Prostate gland (tissue), 2 donors: ENCODE results near the gene JPH3. TPM values are rescaled to one million over a fixed set of nuclear protein-coding genes. Genes with fewer than 3 reads are reported as not detected.

Experiments used
- DNase-seq: peaks from one replicate; pipeline ENCODE4 v3.0.0-alpha.2; 2019; ENCODE audit warnings: low spot score
- H3K27ac ChIP-seq, 2 donors: fragments of 200-600 bp; sonication (generic); 2 replicates each; pipeline ENCODE4 v1.5.1; 2017 to 2019
- H3K27me3 ChIP-seq: fragments of 200-600 bp; sonication (generic); replicated peaks from 2 replicates; pipeline ENCODE4 v1.5.1; 2019; ENCODE audit not compliant: insufficient read depth
- H3K36me3 ChIP-seq, 2 donors: fragments of 200-600 bp; sonication (generic); 1 replicate in 1 of 2; 2 replicates in 1 of 2; pipeline versions ENCODE4 v1.5.1 to v1.8.1; 2017 to 2019
- H3K4me1 ChIP-seq: fragments of 200-600 bp; sonication (generic); replicated peaks from 2 replicates; pipeline ENCODE4 v1.5.1; 2019
- H3K4me3 ChIP-seq, 2 donors: fragments of 200-600 bp; sonication (generic); 2 replicates each; pipeline ENCODE4 v1.5.1; 2017 to 2019
- H3K9me3 ChIP-seq: fragments of 200-600 bp; sonication (generic); 2 replicates; pipeline ENCODE4 v1.5.1; 2017
- POLR2A ChIP-seq: fragments of 450-650 bp; IDR thresholded peaks from one replicate; pipeline ENCODE4 v1.6.1; 2016; ENCODE audit warnings: antibody characterized with exemption, mild to moderate bottlenecking
- POLR2AphosphoS5 ChIP-seq: sonication (generic); formaldehyde crosslinking; IDR thresholded peaks from one replicate; pipeline ENCODE4 v1.6.1; 2017; ENCODE audit warnings: antibody characterized with exemption
- WGBS: methylation state at CpG from one replicate; pipeline ENCODE4 v1.1.5; 2018; 5-methylcytosine and 5-hydroxymethylcytosine counted together
- intact Hi-C: fragments of 100-400 bp; cut with DNase I; formaldehyde crosslinking; loops from one replicate; pipeline ENCODE4 v1.14.2; 2022
- total RNA-seq, 2 donors: library from RNA; depleted of rRNA; stranded (reverse); fragments of >200 nt; gene quantifications; one replicate each; pipeline ENCODE4 v1.1.0, GENCODE V29; 2016
- TF ChIP-seq, protein P1 (sequence below), 4 experiments: fragments of 200-600 bp in 2 of 4; fragments of 450-650 bp in 2 of 4; sonication (generic) in 2 of 4; IDR thresholded peaks; 1 replicate in 3 of 4; 2 replicates in 1 of 4; pipeline ENCODE4 v1.5.1; 2016 to 2019; ENCODE audit warnings: antibody characterized with exemption in 4 of 4, mild to moderate bottlenecking in 2 of 4, moderate library complexity in 2 of 4

JPH3 gene
- total RNA-seq, 2 donors from 2014 or later, result 1.0 to 6.1 TPM

DNA sequence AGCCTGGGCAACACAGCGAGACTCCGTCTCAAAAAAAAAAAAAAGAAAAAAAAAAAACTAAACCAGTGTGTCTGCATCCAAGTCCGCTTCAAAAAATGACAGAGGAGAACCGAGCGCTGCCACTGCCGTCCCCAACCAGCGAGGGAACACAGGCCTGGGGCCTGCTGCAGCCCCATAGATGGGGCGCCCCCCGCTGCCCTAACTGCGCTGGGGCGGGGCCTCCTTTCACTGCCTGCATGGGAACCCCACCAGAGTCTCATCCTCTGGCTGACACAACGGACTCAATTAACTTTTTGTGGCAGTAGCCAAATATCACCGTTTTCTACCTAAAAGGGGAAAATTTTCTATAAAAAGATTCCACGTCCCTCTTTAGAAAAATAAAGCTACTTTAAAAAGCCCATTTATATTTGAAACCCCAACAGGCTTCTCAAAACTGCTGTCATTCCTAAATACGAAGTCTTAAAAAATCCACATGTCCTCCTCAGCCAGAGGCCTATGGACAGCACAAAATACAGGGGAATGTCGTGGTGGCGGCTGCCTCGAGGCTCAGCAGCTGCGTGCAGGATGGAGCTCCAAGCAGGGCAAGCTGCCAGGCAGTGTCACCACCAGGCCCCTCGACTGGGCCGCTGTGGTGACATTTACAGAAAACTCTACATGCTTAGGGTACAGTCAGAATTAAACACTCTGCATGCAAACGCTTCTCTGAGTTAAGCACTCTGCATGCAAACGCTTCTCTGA, 133.1 kb downstream of the JPH3 start:
- Histone ChIP-seq H3K36me3 (no peaks in the 10 kb centered on the region), H3K4me3 (no peak overlapping the region), H3K27ac (no peak overlapping the region), H3K9me3 (no peaks in the 10 kb centered on the region), H3K27me3 (no peaks in the 10 kb centered on the region), H3K4me1 (no peaks in the 10 kb centered on the region)
- 85% methylated on average over 23 of the region's 23 CpGs for WGBS
- TF ChIP-seq POLR2A (no peak), POLR2AphosphoS5 (no peak)
- TF ChIP-seq, protein P1, sequence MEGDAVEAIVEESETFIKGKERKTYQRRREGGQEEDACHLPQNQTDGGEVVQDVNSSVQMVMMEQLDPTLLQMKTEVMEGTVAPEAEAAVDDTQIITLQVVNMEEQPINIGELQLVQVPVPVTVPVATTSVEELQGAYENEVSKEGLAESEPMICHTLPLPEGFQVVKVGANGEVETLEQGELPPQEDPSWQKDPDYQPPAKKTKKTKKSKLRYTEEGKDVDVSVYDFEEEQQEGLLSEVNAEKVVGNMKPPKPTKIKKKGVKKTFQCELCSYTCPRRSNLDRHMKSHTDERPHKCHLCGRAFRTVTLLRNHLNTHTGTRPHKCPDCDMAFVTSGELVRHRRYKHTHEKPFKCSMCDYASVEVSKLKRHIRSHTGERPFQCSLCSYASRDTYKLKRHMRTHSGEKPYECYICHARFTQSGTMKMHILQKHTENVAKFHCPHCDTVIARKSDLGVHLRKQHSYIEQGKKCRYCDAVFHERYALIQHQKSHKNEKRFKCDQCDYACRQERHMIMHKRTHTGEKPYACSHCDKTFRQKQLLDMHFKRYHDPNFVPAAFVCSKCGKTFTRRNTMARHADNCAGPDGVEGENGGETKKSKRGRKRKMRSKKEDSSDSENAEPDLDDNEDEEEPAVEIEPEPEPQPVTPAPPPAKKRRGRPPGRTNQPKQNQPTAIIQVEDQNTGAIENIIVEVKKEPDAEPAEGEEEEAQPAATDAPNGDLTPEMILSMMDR (IDR thresholded peaks at IDR 0.05), result no peak
- DNase-seq, result no peak
- intact Hi-C loops, result no loop called here

DNA sequence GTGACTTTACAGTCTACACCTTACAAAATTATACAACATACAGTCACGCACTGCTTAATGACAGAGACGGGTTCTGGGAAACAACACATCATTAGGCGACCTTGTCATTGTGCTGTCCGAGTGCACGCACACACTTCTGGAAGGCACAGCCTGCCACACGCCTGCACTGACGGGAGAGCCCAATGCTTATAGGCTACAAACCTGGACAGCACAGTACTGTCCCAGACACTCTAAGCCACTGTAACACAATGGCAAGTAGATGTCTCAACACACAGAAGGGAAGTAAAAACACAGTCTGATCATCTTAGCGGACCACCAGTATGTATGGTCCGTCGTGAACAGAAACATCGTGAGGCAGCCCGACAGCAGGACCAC, 133.7 kb downstream of the JPH3 start:
- intact Hi-C loops, result no loop called here
- Histone ChIP-seq H3K27ac (no peak overlapping the region), H3K9me3 (no peaks in the 10 kb centered on the region), H3K4me1 (no peaks in the 10 kb centered on the region), H3K27me3 (no peaks in the 10 kb centered on the region), H3K36me3 (no peaks in the 10 kb centered on the region), H3K4me3 (no peak overlapping the region)
- 95% methylated on average over 12 of the region's 12 CpGs for WGBS
- DNase-seq, result no peak
- TF ChIP-seq POLR2AphosphoS5, result no peak
- TF ChIP-seq, protein P1 (IDR thresholded peaks at IDR 0.05), result no peak
- TF ChIP-seq POLR2A, result no peak

DNA sequence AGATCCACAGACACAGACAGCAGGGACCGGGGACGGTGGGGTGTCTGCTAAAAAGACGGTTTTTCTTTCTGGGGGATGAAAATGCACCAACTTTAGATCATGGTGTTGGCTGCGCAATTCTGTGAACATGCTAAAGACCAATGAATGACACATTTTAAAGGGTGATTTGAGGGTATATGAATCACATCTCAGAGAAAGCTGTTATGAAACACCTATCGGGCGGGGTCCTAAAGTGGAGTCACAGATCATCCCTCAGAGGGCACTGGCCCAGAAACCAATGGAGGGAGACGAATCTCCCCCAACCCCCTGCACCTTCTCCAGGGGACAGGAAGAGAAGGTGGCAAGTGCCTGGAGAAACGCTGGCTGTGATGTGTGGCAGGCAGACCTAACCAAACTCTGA, 137.5 kb downstream of the JPH3 start:
- intact Hi-C loops, result no loop called here

DNA sequence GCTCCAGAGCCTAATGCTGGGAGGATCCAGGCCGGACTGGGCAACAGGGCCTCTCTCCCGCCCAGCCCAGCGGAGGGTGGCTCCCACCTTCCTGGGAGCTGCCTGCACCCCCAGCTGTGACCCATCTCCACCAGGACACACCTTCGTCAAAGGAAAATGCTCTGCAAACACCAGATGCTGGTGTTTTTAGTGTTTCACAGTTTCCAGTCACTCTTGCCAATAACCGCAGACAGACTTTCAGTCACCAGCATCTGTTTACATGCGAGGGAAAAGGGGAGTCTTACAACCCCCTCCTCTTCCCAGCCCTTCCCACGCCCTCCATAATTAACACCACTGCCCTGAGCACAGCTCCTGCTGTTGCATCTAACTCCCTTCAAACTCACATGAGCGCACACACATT, 138.1 kb downstream of the JPH3 start:
- intact Hi-C loops, result no loop called here
- H3K4me1 ChIP-seq, result no peaks in the 10 kb centered on the region
- WGBS, result 87% methylated on average over 8 of the region's 8 CpGs

More for the DNA sequence above, 137.5 kb downstream of the JPH3 start:
- Histone ChIP-seq H3K4me3 (no peak overlapping the region), H3K9me3 (no peaks in the 10 kb centered on the region), H3K4me1 (no peaks in the 10 kb centered on the region), H3K27ac (no peak overlapping the region), H3K36me3 (no peaks in the 10 kb centered on the region), H3K27me3 (no peaks in the 10 kb centered on the region)
- DNase-seq, result no peak
- TF ChIP-seq POLR2A (no peak), POLR2AphosphoS5 (no peak)
- TF ChIP-seq, protein P1 (IDR thresholded peaks at IDR 0.05), result no peak
- WGBS, result 94% methylated on average over 8 of the region's 8 CpGs

More for the DNA sequence above, 138.1 kb downstream of the JPH3 start:
- TF ChIP-seq, protein P1 (IDR thresholded peaks at IDR 0.05), result no peak
- no peak for TF ChIP-seq POLR2AphosphoS5
- no peak for TF ChIP-seq POLR2A
- Histone ChIP-seq H3K36me3 (no peaks in the 10 kb centered on the region), H3K27ac (no peak overlapping the region), H3K9me3 (no peaks in the 10 kb centered on the region), H3K27me3 (no peaks in the 10 kb centered on the region), H3K4me3 (no peak overlapping the region)
- no peak for DNase-seq
